Gastroesophageal sphincter (tissue), 3 donors: ENCODE measurements around the gene SLC2A6.

Experiments
- EP300 ChIP-seq: sonication (generic); formaldehyde crosslinking; IDR thresholded peaks from one replicate; pipeline ENCODE4 v1.6.1; 2017; ENCODE audit warnings: antibody characterized with exemption, mild to moderate bottlenecking
- POLR2A ChIP-seq, 2 donors: fragments of 450-650 bp; IDR thresholded peaks; one replicate each; pipeline ENCODE4 v1.6.1; 2017; ENCODE audit warnings: antibody characterized with exemption in 2 of 2, mild to moderate bottlenecking in 2 of 2, moderate library complexity in 1 of 2
- POLR2AphosphoS5 ChIP-seq: sonication (generic); formaldehyde crosslinking; IDR thresholded peaks from one replicate; pipeline ENCODE4 v1.6.1; 2017; ENCODE audit warnings: antibody characterized with exemption
- TF ChIP-seq, protein P1 (sequence below), 4 experiments: fragments of 200-600 bp in 2 of 4; fragments of 450-650 bp in 2 of 4; sonication (generic) in 1 of 4; IDR thresholded peaks; one replicate each; pipeline ENCODE4 v1.5.1; 2017 to 2019; ENCODE audit warnings: antibody characterized with exemption in 4 of 4, mild to moderate bottlenecking in 2 of 4, moderate library complexity in 2 of 4

DNA sequence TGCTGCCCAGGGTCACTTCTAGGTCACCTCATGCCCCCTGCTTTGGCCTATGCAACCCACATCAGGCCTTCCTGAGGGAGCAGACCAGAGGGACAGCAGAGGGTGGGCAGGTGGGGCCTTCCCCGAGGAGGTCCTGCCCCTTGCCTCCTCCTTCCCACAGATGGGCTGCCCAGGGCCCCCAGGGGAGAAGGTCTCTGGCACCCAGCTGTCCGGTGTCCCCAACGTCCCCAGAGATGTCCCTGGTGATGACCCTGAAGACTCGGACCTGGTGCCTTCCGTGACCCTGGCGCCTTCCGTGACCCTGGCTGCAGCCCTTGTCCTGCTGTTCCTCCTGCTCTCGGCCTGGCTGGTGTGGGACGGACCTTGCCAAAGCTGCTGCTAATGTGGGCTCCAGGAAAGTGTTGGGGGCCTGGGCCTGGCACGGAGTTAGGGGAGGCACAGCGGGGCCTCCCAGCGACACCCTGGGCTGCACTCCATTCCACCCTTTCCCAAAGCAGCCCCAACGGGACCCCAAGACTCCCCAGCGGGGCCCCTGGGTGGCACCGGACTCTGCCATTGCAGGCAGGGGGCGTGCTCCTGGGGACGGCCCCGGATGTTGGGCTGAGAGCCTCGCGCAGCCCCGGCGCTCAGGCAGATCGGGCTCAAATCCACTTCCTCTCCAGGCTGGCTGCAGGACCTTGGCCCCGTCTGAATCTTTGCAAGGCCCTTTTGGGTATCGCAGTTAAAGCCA is 6.8 kb upstream of the SLC2A6 start:
- TF ChIP-seq, protein P1, sequence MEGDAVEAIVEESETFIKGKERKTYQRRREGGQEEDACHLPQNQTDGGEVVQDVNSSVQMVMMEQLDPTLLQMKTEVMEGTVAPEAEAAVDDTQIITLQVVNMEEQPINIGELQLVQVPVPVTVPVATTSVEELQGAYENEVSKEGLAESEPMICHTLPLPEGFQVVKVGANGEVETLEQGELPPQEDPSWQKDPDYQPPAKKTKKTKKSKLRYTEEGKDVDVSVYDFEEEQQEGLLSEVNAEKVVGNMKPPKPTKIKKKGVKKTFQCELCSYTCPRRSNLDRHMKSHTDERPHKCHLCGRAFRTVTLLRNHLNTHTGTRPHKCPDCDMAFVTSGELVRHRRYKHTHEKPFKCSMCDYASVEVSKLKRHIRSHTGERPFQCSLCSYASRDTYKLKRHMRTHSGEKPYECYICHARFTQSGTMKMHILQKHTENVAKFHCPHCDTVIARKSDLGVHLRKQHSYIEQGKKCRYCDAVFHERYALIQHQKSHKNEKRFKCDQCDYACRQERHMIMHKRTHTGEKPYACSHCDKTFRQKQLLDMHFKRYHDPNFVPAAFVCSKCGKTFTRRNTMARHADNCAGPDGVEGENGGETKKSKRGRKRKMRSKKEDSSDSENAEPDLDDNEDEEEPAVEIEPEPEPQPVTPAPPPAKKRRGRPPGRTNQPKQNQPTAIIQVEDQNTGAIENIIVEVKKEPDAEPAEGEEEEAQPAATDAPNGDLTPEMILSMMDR (IDR thresholded peaks at IDR 0.05), result no peak
- TF ChIP-seq EP300 (no peak), POLR2A (IDR thresholded peaks at IDR 0.05) (no peak), POLR2AphosphoS5 (no peak)
